ENCODE measurements around the gene PIGZ. TPM values are rescaled to one million over a fixed set of nuclear protein-coding genes. Genes with fewer than 3 reads are reported as not detected.
"Not testable (repeated sequence)": the region's sequence is repeated elsewhere in the genome, so short reads cannot be mapped to it uniquely, and the experiment has no call there.

Gene PIGZ
- polyA plus RNA-seq, 1 donor = 1.8 TPM

DNA sequence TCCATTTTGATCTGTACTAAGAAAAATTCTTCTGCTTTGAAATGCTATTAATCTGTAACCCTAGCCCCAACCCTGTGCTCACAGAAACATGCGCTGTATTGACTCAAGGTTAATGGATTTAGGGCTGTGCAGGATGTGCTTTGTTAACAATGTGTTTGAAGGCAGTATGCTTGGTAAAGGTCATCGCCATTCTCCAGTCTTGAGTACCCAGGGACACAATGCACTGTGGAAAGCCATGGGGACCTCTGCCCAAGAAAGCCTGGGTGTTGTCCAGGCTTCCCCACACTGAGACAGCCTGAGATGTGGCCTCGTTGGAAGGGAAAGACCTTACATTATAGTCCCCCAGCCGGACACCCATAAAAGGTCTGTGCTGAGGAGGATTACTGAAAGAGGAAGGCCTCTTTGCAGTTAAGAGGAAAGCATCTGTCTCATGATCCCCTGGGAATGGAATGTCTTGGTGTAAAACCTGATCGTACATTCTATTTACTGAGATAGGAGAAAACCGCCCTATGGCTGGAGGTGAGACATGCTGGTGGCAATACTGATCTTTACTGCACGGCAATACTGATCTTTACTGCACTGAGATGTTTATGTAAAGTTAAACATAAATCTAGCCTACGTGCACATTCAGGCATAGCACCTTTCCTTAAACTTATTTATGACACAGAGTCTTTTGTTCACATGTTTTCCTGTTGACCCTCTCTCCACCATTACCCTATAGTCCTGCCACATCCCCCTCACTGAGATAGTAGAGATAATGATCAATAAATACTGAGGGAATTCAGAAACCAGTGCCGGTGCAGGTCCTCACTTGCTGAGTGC is 6.3 kb downstream of the PIGZ start:
- DNase-seq = no peak

DNA sequence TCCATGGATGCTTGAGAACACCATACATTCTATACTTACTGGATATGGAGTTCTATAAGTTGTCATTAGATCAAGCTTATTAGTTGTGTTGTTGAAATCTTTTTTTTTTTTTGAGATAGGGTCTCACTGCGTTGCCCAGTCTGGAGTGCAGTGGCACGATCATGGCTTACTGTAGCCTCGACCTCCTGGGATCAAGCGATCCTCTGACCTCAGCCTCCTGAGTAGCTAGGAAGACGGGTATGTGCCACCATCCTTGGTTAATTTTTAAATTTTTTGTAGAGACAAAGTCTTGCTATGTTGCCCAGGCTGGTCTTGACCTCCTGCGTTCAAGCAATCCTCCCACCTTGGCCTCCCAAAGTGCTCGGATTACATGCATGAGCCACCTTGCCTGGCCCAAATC is 13.8 kb downstream of the PIGZ start:
- no peak for DNase-seq

DNA sequence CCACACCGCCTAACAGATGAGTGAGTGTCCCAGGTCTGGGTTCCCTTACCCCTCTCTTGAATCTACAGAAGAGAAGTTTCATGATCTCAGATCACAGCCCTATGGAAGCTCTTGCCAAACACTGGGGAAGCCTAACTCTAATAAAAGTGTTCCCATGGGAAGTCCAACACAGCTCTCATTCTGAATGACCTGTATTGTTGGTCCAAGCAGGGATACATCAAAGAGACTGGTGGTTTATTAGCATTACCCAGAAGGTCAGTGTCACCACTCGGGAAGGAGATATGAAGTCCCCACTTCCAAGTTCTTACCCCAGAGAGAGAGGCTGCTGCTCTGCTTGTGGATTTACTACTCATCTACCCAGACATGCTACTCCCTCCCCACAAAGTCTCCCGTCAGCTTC is 17.3 kb downstream of the PIGZ start:
- no peak for DNase-seq

DNA sequence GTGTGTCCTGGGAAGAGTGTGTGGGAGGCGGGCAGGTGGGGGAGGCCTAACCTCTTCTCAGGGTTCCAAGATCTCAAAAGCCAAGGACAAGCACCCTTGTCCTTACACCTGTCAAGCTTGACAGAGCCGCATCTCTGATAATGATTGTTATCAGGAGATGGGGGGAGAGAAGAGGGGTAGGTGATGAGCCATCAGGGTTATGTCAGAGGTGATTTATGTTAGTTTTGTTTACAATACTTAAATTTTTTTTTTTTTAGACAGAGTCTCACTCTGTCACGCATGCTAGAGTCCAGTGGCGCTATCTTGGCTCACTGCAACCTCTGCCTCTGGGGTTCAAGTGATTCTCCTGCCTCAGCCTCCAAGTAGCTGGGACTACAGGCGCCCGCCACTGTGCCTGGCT is 18.9 kb downstream of the PIGZ start:
- no peak for DNase-seq

DNA sequence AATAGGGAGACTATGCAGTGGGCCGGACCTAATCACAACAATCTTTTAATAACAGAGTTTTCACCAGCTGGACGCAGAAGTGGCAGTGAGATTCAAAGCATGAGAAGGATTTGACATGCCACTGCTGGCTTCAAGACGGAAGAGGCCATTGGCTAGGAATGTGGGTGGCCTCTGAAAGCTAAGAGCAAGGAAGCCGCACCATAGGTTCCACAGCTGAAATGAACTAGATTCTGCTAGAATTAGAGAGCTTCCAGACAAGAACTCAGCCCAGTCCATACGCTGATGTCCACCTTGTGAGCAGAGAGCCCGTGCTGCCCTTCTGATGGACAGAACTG is 19.4 kb downstream of the PIGZ start:
- no peak for DNase-seq

DNA sequence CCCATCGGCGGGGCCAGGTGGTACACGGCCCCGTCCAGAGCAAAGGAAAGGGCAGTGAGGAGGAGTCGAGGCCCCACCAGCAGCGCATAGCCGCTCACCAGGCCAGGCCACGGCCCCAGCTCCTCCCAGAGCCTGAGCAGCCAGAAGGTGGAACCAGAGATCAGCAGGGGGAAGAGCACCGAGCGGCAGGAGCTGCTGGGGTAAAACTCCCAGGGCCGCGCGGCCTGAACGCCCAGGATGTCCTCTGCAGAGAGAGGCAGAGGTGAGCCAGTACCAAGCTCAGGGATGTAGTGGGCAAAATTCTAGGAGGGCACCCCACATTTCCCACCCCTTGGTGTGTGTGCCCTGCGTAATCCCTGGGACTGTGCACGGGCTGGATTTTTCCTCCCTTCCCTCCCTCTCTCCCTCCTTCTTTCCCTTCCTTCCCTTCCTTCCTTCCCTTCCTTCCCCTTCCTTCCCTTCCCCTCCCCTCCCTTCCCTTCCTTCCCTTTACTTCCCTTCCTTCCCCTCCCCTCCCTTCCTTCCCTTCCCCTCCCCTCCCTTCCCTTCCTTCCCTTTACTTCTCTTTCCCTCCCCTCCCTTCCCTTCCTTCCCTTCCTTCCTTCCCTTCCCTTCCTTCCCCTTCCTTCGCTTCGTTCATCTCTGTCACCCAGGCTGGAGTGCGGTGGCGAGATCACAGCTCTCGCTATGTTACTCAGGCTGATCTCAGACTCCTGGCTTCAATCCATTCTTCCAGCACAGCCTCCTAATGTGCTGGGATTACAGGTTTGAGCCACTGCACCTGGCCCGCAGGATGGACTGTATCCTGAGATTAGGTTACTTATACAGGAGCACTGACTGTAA is 20.0 kb downstream of the PIGZ start:
- no peak for DNase-seq

DNA sequence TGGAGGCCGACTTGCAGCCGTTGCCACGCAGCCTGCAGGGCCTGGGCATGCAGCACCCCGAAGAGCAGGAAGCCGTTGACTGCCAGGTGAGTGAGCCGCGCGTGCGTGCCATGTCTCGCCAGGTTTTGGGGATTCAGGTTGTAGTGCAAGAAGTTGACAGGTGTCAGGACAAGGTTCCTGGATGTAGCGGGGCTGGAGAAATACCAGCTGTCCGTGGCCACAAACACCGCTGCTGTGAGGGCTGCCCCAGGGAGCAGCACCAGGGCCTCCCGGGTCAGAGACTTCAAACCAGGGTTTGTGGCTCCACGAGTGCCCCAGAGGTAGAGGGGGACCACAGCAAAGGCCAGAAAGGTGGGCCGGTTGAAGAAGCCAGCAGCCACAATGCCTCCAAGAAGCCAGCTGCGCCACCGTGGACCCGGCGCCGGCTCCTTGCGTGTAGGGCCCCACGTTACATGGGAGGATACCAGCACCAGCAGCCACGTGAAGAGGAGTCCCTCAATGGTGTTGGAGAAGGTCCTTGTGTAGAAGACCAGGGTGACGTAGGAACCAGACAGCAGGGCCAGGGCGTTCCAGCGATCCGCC is 20.7 kb downstream of the PIGZ start:
- no peak for DNase-seq

DNA sequence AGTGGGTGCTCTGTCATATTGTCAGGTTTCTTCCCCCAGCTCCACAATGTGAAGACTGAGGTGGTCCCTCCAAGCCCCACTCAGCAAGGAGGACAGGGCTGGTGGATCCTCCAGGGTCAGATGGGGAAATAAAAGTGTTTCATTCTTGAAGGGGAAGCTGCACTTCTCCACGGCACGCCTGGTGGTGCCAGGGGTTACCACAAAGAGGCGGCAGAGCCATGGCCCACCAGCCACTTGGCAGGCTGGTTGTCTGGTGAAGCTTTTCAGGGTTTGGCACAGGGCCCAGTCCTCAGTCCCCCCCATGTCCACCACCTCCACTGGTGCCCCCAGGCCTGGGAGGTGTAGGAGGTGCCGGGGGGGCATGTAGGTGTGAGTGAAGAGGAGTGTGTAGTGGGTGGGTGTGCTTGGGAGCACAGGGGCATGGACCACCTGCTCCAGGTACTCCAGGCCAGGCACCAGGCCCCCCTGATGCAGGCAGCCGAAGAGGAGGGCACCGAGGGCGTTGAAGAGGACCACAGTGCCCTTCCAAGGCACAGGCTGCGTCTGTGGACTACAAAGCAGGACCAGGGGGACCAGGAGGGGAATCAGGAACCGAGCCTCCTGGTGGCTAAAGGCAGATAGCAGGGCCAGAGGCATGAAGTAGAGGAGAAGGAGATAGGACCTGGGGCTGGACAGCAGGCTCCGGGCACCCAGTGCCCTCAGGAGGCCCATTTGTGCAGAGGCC is 21.3 kb downstream of the PIGZ start:
- no peak for DNase-seq

DNA sequence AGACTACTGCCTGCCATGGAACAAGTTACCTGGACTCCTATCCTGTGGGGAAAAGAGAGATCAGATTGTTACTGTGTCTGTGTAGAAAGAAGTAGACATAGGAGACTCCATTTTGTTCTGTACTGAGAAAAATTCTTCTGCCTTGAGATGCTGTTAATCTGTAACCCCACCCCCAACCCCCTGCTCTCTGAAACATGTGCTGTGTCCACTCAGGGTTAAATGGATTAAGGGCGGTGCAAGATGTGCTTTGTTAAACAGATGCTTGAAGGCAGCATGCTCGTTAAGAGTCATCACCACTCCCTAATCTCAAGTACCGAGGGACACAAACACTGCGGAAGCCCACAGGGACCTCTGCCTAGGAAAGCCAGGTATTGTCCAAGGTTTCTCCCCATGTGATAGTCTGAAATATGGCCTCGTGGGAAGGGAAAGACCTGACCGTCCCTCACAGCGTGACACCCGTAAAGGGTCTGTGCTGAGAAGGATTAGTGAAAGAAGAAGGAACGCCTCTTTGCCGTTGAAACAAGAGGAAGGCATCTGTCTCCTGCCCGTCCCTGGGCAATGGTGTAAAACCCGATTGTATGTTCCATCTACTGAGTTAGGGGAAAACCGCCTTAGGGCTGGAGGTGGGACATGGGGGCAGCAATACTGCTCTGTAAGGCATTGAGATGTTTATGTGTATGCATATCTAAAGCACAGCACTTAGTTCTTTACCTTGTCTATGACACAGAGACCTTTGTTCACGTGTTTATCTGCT is 24.4 kb downstream of the PIGZ start:
- not testable (repeated sequence) for DNase-seq

DNA sequence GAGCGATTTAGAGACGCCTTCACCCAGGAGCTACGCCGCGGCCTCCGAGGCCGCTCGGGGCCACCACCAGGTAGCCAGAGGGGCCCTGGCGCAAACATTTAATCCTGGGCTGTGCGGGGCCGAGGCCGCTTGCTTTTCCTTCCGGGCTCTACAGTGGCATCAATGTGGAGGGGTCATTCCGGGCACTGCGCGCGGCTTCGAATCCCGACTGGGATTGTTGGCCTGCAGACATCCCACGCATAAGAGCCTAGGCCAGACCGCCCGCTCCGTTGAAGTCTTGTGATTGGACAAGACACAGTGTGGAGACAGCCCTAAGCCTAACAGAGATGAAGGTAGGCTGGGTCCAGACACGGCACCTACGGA is 25.7 kb downstream of the PIGZ start:
- DNase-seq = no peak

DNA sequence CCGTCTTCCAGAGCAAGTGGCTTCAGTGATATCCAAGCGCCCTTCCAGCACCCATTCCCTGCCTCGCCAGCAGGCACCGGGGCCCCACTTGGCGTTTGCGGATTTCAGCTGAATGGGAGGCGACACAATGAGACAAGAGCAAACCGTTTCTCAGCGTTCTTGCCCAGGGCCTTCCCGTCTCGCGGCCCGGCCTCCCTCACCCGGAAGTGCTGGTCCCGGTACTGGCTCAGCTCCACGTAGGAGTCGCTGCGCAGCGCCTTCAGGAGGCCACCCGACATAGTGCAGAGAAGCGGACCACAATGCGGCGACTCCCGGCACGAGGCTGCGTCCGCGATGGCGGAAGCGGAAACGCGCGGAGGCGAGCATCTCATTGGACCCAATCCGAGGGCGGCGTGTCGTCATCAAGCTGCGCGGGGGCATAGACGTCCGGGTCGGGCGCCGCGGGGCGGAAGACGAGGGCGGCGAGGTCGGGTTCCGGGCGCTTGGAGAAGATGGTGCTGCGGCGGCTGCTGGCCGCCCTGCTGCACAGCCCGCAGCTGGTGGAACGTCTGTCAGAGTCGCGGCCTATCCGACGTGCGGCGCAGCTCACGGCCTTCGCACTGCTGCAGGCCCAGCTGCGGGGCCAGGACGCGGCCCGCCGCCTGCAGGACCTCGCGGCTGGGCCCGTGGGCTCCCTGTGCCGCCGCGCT is 26.3 kb downstream of the PIGZ start, which contains the start of gene NCBP2:
NCBP2 (minus strand) TSS at position 303 of the 689 bp plus-strand sequence; CDS start at position 278, 25 bp downstream.
- DNase-seq = peak; percentile 97

DNA sequence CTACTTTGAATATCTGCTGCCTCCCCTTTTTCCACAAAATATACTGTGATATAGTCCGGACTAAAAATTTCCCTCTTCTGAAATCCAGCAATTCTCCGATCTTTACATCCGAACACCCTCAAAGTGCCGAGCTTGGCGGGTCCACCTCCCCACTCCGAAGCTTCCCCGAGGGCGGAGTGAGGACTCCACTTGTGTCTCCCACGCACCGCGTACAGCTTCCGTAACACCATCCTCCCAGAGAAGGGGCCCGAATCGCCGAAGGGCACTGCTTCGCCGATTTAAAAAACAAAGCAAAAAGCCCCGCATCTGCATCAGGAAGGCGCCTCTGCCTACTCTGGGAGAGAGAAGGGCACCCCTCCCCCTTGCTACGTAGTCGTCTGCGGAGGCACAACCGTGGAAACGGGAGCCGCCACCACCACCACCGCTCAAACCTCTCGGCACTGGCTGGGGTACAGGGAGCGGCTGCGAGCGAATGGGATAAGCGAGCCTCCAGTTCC is 26.9 kb downstream of the PIGZ start:
- peak; percentile 31 for DNase-seq

DNA sequence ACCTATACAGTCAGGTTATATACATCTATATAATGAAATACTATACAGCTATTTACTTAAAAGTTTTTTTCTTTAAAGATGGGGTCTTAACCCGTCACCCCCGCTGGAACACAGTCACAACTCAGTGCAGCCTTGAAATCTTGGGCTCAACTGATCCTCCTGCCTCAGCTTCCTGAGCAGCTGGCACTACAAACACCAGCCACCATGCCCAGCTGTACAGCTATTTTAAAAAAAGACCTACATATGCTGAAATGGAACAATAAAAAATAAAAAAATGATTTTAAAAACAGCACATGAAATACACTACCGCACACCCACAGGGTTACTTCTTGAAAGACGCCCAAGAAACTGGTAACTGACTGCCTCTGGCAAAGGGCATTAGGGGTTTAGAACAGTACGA is 30.1 kb downstream of the PIGZ start:
- DNase-seq = no peak

DNA sequence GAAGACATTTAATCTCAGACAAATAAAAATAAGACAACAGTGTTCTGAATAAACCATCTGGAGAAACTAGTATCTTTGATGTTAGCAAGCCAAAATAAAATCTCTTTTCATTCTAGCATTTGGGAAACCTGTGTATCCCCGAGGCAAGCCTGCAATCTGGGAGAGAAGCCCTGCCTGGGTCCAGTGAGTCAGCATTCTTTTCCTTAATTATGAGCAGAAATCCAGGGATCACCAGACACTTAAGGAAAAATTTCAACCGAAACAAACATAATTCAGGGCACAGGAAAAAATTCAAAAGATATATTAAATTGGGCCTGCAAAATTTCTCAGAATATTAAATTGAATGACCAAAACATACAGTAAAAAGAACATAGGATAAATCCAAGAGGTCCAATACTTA is 30.5 kb downstream of the PIGZ start:
- no peak for DNase-seq

DNA sequence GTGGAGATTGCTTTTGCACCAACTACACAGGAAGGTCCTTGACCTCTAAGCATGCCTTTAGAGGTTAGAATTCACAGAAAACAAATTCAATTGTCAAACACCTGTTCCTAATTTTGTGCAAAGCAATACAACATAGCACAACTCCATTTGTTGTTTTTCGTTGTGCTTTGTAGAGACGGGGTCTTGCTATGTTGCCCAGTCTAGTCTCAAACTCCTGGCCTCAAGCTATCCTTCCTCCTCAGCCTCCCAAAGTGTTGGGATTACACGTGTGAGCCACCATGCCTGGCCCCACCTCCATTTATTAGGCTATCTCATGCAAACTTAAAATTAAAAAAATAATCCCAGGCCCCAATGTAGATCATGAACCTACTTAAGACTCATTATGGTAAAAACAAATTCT is 32.3 kb downstream of the PIGZ start:
- no peak for DNase-seq

DNA sequence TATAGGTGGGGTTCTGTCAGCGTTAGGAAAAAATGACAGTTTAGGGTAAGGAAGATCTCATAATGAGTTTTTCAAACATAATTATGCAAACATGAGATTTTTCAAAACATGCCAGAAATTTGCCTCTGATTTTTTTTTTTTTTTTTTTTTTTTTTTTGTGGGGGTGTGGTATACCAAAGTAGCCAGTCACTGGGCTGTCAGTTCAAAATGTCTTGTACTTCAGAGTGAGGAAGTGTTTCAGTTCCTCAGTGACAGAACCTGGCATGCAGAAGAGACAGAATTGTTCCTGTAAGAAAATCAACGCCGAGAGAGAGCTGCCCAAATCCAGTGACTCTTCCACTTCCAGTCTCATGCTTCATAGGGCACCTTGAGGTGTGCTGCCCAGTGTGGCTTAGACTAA is 36.0 kb downstream of the PIGZ start:
- DNase-seq = no peak

DNA sequence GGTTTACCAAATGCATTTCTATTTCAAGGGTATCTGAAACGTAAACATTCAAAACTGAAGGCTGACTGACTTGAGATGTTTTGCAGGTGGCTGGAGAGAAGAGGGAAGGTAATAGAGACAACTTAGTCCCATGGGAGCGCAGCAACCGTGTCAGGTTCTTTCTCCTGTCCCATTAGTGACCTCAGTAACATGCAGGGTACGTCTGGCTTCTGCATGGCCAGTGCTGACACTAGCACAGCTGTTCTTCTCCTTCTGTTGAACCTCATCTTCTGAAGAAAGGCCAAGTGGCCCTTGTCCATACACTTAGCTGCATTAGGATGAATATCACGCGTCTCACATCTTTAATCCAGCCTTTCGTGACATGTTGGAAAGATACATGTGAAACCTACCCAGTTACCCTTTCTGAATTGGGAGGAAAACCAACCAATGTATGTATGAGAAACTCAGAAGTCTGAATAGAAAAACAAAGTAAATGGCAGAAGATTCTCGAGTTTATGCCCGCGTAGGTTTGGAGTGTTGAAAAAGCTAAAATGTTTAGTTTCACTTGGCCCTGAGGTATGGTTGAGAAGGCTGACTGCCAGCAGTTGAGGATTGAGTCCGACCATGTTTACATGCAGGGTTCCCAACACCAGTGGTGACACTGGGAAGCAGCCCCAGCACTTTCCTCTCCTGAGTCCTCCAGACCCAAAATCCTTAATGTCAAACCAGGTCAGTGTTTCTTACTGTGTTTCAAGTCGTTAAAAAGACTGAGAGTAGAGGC is 36.6 kb downstream of the PIGZ start:
- no peak for DNase-seq

DNA sequence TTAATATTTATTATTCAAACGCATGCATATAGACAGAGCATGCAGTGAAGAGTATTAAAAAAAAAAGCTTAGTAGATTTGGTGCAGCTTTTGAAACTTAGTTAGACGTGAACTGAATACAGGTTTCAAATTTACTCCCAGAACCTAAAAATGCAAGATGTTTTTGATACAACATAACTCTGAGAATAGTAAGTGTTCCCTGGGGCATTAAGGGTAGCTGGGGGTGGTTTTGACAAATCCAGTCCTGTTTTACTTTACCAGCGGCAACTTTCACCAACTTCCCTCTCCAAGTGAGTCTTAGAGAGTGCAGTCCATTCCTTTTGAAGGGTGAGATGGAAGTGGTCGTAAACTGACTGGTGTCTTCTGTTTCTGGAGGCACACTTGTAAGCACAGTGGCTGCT is 37.5 kb downstream of the PIGZ start:
- DNase-seq = no peak

DNA sequence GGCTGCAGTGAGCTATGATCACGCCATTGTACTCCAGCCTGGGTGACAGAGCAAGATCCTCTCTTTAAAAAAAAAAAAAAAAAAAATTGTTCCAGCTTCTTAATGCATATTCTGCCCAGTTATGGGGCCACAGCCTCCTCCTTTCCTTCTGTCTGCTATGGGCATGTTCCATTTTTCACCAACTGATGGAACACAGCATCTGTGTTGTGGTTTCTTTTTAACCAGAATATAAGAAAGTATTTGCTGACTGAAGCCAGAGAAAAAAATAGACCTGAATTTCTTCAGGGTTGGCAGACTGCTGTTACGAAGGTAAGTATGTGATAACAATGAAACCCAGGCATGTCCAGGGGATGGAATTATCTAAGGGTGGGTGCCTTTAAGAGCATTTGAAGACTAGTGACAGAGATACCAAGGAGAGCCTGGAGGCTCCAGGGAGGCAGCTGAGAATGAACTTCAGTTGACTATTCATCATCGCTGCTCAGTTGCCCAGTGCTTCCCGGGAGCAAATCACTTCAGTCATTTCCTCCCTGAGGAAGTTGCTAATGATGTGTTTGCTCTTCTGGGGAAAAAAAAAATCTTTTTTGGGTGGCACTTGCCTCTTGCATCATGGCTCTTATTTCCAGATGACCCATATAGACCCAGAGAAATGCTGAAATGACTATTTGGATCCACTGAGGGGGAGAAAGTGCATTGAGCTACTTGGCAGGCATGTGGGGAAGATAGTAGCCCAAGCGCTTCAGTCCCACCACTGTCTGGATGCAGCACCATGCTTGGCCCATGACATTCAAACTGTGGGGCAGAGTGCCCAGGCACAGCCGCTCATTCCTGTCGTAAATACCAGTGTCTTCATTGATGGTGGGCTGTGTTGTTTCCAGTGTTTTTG is 40.8 kb downstream of the PIGZ start:
- DNase-seq = no peak
